ENCODE measurements around the gene PRKN.

The PRKN gene

DNA sequence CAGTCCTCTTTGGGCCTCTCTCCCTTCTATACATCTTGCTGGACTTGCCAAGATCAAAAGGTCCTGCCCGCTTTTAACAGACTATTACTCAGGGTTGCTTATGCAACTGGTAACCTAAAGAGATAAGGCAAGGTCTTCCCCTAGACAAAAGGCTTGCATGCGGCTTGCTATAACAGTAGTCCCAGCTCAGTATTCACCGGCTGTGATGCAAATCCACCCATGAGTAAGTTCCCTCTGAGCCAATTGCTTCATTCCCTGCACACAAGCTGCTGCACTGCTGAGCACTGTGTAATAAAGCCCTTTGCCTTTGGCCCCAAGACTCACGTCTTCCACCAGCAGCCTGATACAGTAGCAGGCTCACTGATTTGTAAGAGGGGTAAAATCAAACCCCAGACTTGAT, 363.8 kb downstream of the PRKN start:
- DNase-seq = no peak

DNA sequence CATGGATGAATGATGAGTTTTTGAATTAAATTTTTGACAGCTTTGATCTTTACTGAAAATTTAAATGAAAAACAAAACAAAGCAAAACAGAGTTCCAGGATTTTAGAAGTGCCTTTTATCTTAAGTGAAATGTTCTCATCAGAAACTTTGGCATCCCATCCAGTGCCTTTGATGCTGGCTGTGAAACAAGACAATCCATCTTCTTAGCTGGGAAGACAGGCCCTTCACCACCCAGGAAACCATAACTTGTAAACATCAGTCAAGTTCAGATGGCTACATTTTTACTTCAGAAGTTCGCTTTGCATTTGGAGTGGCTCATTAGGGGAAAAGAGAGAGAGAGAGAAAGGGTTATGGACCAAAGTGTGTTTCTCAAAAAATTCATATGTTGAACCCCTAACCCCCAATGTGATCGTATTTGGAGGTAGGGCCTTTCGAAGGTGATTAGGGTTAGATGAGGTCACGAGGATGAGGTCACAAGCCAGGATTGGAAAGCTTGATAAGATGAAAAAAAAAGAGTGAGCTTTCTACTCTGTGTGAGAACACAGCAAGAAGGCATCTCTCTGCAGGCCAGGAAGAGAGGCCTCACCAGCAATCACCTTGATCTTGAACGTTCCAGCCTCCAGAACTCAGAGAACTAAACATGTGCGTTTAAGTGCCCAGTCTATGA, 366.5 kb downstream of the PRKN start:
- no peak for DNase-seq

DNA sequence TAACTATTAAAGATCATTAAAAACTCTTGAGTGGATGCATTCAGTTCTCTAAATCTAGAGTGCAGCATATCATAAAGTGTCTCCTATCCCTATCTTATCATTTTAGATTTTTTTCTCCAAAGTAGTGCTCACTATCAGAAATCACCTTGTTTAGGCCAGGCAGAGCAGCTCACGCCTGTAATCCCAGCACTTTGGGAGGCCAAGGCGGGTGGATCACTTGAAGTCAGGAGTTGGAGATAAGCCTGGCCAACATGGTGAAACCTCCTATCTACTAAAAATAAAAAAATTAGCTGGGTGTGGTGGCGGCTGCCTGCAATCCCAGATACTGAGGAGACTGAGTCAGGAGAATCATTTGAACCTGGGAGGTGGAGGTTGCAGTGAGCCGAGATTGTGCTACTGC, 368.9 kb downstream of the PRKN start:
- DNase-seq = no peak

DNA sequence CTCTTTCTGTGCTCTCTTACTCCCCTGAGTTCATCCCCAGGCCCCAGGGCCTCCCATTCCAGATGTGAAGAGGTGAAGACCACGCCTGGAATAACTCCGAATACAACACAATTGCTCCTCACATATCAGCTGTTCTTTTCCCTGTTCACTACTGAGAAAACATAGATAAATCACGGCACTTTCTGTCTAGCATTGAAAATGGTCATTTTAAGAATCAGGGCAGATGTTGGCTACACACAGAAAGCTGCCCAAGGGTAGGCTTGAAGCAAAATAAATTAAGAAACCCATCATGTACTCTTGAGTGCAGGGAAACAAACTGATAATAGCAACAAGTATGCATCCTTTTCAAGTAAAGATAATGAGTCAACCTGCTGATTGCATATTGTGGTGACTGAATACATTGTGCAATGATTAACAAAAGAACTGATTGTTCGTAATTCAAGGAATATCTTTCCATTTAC, 382.5 kb downstream of the PRKN start:
- no peak for DNase-seq

DNA sequence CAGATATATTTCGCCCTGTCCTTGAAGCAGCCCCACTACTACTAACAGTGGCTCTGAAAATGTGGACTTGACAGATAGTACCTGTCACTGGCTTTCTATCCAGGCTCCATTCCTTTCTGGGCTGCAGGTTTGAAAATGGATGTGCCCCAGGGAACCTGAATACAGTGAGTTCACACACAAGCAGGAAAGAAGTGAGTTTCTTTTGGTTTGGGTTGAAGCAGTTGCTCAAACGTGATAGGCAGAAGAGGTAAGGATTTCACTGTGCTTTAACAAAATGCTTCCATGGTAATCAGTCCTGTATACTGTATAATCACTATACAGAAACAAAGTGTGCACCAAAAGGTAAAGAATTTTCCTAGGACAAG, 382.9 kb downstream of the PRKN start:
- no peak for DNase-seq

DNA sequence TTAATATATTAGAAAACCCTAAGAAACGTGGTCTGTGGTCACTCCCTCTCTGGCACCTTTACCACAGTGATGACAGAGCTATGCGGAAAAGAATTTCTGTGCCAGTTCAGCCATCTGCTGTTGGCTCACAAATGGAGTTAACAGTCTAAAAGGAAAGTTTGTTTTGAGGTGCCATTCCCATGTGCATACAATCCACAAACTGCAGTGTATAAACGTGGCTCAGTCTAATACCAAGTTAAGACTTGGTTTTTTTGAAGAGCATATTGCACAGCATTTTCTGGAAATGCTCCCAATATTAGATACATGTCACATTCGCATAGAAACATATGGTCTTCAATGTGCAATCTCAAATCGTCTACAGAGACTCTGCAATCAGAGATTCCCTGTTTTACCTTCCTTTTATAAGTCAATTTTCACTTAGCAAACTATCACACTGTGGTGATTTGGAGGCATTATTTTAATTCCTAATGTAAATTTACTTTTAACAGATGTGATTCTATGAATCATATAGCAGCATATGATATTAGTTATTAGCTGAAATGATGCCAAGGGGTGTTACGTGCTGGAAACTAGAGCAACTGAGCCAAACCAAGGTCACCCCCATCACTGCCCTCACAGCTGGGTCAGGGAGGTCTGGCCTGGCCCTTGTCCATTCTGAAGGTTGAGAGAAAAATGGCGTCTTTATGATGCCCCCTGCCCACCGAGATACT, 383.5 kb downstream of the PRKN start:
- DNase-seq = no peak

DNA sequence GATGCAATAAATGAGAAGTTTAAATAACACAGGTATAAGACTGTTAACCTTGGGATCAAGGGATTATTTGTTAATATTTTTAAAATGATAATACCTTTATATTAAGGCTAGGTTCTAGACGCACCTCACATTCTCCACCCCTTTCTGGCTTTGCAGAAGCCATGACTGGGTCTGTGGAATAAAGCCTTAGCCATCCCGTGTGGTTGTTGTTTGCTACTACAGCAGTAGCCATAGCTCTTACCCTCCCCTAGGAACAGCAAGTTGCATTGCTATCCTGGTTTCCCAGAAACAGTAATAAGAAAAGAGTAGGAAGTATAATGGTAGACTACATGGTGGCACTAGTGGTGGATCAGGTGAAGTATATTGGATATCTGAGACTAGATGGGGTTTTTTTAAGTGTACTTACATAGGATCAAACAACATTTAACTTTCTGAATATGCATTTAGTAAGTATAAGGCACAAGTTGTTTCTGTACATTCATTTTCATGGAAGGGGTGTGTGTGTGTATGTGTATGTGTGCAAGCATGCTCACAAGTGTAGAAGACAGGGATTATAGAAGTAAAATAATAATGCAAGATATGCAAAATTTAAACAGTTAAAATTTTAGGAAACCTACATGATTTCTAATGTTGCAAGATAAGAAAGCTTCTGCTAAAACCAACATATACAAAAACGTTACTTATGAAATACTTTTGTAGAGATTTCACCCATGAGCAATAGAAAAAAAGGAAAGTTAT, 384.2 kb downstream of the PRKN start:
- no peak for DNase-seq

DNA sequence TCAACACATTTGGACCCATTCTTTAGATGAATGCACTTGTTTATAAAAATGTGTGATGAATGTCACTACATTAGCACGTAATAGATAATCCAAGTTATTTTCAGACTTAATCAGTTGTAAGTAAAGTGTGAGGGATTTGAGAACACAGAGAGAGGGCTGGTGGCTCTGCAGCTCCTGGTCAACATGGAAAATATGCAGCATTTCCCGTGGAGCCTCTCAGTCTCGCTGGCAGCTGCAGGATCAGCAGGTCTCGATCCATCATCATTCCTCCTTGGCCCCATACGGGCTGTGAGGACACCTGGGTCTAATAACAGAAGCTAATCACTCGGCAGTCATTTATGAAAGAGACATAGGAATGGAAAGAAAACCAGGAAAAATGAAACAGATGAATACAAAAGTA, 390.2 kb downstream of the PRKN start:
- no peak for DNase-seq

DNA sequence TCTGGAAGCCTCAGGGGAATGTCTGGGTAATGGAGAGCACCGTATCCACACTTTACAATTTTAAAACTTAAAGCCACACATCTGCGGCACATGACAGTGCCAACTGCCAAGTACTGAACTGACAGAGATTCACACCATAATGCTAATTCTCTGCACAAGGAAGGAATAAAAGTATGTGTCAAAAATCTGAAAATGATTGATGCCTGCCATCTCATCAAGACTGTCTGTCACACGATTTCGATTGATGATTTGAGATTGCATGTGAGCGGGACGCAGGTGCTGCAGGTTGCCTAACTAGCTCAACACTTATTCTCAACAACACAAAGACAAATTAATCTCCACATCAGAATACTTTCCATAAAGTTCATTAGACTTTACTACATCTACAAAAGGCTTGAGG, 391.2 kb downstream of the PRKN start:
- no peak for DNase-seq

DNA sequence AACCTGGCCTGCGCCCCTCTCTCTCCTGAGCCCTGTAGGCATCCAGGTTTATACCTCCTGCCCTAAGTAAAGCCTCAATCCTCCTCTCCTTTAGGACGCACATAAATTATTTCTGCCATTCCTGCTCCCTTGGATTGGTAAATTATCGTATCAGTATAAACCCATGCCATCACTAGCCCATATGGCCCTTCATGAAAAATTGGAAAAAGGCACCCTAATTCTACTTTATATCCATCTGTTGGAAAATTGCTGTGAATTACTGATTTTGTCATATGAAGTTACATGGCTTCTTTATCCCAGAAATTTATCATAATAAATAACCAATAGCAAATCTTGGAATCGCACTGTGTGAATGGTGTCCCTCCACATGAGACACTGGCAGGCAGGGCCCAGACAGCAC, 395.2 kb downstream of the PRKN start:
- no peak for DNase-seq

DNA sequence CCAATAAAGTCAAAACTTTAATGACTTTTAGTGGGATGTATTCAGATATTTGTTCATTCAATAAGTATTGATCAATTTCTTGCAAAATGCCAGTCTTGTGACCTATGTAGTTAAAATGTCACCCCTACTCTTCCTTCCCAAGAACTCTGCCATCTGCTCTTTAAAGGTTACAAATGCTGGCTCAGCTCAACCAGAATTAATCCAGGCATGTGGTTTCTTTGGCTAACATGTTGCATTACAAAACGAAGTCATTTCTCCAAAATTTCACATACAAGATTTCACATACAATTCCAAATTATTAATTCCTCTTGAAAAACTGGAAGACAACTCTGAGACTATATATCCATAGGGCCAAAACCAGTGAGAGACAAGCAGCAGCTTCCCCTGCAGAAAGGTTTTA, 395.7 kb downstream of the PRKN start:
- no peak for DNase-seq

DNA sequence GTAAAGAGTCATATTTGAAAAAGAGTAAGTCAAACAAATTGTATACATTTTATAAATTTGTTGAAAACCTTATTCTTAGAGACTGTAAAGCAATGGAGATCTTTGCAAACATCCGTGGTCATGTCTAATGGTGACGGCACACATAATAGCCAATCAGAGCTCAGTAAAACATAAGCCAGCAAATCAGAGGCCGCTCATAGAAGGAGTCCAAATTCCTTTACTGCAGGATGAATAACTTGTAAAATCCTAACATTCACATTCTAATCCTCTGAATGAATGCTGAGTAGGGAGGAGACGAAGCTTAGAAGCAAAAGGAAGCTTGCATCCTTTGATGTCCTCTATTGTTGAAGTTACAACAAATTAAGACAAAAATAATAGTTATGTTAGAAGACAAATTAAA, 401.7 kb downstream of the PRKN start:
- DNase-seq = no peak

DNA sequence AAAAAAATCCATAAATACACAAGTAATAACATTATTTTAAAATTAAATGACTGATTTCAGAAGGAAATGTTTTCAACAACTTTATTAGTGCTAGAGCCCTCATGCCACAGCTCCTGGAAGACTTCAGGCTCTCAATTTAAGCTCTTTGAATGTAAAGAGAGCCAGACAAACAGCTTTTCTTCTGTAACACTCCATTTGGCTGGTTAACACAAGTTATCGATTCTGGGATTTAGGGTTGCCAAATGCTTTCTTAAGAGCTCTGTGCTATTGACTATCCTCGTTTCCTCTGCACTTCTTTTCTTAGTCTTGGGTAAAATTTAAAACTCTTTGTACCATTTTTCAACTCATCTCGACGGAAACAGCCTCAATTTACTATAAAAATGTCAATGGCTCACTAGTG, 402.5 kb downstream of the PRKN start:
- no peak for DNase-seq

DNA sequence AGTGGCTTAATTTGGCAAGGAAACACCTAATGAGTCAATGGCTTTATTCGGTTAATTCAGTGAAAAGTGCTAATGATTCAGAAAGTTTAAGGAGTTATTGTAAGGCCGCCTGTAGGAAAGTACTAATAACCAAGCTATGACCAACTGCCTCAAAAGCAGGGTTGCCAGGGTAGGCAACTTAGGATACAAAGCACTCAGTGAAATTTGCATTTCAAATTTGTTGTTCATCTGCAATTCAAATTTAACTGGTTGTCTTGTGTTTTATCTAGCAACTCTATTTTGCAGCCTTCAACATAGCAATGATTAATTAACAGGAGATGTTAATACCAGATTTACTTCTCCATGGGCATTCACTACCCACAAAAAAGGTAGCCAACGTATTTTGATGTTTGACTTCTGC, 412.3 kb downstream of the PRKN start:
- DNase-seq = no peak

DNA sequence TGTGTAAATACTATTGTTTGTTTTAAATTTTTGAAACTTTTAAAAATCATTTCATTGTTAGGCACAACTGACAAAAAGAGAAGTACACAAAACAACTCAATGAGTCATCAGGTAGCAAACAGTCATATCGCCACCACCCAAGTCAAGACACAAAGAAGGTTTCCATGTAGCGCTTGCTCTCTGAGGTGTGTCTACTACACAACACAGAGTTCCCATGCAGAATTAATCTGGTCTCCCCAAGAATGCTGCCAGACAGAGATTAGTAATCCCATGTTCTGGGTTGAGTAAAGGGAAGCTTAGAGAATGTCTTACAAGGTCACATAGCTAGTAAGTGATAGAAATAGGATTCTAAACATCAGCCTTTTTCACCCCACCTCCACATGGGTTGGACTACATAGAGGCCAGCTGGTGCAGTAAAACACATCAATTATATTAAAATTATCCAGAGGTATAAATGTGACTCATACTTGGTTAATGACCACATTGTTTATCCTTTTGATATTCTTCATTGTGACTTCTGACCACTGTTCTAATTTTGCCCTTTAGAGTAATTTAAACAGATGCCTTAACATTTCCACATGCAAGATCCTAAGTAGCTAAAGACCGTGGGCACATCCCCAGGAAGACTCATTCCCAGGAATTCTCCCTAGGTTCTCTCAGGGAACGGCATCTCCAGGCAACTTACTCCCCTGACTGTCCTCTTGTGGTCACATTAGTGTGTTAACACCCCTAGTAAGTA, 413.5 kb downstream of the PRKN start:
- DNase-seq = no peak

DNA sequence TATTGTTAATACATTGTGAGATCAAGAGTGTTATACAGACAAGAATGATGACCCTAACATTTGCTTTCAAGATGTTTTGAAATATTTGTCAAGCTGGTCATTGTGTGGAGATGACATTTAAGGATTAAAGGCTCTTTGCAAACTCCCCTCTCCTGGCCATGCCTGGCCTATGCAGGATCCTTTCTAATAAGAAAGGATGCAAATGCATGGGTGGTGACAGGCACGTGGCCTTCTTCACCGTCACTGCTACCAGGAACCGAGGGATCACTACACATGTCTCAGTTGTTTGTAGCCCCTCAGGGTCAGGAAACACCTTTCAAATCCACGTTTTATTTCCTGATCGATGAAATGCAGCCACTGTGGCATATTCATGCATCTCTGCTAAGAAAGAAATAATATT, 419.7 kb downstream of the PRKN start:
- no peak for DNase-seq

DNA sequence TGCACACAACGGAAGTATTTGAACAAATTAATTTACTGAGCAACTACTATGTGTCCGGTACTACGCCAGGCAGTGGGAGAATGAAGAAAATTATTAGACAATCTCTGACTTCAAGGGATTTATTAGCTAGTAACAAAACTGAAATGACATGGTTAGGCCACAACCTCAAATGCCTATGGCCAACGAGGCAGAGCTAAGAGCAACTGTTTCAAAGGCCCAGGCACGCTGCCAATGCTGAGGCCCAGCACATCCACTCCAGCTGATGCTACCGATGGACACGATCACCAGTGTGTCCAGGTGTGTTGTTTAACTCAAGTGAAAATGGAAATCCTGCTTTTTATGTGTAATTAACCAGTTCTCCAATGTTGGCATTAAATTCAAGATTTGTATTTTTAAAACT, 420.9 kb downstream of the PRKN start:
- DNase-seq = no peak

DNA sequence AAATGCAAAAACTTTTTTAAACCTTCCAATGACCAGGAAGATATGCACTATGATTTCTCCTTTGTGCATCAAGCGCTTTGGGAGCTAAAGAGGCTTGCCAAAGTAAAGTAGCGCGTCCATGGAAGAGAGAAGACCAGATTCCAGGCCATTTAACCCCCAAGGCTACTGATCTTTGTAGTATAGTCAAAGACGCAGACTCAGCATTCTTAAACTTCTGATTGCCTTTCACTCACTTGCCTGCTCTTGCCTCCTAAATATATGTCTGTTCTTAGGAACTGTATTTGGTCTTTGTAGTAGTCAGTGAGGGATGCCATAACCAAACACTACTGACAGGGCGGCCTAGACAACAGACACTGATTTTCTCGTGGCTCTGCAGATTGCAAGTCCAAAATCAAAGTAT, 426.4 kb downstream of the PRKN start:
- no peak for DNase-seq

DNA sequence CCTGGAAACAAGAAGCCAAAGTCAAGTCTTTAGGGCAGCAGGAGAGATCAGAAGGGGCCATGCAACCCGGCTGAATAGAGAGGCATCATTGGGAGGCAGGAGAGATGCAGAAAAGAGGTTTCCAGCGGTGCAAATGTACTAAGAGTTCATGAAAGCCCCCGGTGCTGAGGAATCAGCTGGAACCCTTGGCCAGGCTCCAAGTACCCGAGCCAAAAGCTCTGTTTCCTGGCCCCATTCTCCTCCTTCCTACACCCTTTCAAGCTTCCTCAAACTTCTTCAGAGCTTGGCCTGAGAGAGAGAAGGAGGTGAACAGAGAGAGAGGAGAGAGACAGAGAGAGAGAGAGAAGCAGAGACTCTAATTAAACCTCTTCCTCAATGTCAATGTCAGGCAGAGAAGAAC, 433.5 kb downstream of the PRKN start:
- DNase-seq = no peak

DNA sequence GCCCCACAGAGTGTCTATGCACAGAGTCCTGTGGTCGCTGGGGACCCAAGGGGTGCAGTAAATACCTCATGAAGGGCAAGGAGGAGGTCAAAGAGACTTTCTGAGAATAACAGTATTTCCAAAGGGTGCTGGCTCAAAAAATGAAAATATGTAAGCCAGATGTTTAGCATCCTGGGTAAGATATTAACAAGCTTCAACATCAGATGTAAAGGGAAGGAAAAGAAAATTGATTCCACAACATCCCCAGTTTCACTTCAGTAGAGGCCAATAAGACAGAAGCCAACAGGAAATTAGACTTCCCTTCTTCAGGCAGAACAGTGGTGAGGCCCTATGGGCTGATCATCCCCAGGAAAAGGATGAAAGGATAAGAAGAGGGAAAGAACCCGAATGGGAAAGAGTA, 434.7 kb downstream of the PRKN start:
- DNase-seq = no peak

DNA sequence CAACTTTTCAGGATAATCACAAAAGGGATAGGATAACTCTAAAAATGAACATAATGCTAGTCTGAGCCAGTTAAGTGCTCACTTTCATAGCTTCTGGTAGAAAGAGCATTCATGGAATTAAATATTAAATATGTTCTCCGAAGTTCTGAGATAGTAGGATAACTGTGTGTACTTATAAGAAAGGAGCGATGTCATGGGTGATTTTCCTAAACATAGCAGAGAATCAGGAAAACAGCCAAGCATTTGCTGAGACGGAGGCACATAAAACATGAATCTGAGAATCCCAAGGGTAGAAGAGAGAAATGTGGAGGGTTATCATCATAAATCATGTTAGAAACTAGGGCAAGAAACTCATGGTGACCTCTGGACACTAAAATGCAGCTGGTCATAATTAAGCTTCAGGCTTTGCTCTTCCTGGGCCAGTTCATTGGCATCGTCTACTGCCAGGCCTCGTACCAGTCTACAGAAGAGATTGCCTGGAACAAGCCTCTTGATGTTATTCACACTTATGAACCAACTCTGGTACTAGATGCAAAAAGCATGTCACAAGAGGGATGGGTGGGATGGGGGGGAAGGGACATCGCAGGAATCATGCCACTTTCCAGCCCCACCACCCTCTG, 436.6 kb downstream of the PRKN start:
- no peak for DNase-seq

DNA sequence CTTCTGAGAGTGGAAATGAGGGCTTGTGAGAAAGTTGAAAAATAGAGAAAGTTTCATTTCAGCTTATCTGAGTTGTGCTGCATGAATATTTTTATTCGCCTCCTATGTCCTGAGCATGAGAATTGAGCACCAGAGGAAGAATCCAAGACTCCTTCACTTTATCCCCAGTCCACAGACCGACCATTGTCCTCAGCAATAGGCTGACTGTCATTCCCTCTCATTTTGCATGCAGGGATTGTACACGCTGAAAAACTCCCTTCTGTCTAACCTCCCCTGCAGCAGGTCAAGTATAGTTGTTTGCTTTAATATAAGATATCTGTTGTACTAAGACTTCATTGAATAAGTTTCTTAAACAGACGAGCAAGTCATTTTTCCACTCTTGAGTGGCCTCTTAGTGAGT, 437.6 kb downstream of the PRKN start:
- no peak for DNase-seq

DNA sequence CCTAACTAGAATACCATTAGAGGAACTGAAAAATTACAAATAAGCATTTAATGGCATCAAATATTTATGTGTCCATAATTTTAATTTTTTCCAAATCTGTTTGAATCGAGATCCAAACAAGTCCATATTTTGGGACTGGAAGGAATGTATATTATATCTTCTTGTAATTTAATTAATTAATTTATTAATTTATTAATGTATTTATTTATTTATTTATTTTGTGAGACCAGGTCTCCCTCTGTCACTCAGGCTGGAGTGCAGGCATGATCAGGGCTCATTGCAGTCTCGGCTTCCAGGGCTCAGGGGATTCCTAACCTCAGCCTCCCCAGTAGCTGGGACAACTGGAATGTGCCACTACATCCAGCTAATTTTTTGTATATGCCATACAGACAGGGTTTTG, 453.6 kb downstream of the PRKN start:
- no peak for DNase-seq
